NCI-H1694 treated with DMSO at 0.1 percent for 48 hours (cell line): Measurements from ENCODE around the gene BOLA1.
"Not testable (repeated sequence)": the region's sequence is repeated elsewhere in the genome, so short reads cannot be mapped to it uniquely, and the experiment has no call there.

ENCODE experiments used
- DNase-seq: peaks from one replicate; lab custom pipeline; 2025; lab: John Stamatoyannopoulos, UW

BOLA1 gene

DNA sequence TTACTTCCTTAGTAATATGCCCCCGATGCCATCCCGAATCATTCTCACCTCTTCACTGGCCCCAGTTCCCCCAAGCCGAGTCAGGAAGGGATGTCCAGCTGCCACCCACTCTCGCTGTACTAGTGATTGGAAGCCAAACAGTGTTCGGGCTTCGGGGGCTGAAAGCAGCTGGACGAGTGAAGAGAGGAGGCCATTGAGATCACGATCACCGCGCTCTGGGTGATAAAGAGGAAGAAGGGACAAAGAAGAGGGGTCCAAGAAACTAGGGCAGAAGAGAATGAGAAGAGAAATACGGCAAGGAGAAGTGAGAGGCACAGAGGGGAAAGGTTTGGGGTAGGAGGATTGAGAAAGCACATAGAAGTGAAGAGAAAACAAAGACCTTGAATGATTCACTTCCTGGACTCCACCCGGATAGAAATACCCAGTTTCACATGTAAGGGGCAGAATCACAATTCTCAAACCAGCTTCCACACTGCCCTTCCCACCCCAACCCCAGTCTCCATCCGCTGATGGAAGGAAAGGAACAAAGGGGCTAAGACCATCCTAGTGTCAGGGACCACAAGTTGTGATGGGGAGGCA is 31.9 kb downstream of the BOLA1 start:
- DNase-seq: no peak

DNA sequence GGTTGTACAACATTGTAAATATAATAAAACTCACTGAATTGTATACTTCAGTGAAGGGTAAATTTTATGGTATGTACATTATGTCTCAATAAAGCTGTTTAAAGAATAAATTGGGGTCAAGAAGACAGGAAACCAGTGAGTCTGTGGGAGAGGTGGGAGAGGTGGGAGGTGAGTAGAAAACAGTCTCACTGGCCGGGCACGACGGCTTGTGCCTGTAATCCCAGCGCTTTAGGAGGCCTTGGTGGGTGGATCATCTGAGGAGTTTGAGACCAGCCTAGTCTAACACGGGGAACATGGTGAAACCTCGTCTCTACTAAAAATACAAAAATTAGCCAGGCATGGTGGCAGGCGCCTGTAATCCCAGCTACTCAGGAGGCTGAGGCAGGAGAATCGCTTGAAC is 33.1 kb downstream of the BOLA1 start:
- DNase-seq: no peak

DNA sequence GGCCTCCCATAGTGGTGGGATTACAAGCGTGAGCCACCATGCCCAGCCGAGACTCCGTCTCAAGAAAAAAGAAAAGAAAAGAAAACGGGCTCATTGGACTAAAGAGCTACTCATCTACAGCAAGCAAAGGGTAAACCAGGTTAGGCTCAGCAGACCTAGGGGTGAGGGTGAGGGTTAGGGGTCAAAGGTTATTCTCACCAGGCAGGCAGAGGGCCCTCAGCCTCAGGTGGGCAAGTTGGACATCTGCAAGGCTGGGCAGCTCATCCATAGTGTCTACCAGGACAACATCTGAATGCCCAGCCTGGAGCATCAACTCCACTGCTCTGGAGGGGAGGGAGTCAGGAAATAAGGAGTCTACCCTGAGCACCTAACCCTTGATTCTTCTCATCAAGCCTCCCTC is 33.8 kb downstream of the BOLA1 start:
- no peak for DNase-seq

DNA sequence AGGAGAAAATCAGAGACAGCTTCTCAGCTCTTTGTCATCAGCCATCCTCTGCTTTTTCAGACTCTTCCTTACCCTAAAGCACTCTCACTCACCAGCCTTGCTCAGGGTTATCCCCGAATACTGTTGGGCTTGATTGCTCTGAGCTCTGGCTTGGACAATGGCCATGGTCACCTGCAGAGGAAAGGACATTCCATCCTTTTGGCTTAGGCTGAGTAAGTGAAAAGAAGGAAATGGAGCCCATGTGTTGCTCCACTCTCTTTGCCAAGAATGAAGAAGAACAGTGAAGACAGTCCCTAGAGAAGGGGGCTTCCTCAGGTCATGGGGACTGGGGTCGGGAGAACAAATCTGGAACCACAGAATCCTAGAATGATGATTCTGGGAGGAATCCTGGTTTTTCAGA is 35.0 kb downstream of the BOLA1 start:
- DNase-seq: no peak

DNA sequence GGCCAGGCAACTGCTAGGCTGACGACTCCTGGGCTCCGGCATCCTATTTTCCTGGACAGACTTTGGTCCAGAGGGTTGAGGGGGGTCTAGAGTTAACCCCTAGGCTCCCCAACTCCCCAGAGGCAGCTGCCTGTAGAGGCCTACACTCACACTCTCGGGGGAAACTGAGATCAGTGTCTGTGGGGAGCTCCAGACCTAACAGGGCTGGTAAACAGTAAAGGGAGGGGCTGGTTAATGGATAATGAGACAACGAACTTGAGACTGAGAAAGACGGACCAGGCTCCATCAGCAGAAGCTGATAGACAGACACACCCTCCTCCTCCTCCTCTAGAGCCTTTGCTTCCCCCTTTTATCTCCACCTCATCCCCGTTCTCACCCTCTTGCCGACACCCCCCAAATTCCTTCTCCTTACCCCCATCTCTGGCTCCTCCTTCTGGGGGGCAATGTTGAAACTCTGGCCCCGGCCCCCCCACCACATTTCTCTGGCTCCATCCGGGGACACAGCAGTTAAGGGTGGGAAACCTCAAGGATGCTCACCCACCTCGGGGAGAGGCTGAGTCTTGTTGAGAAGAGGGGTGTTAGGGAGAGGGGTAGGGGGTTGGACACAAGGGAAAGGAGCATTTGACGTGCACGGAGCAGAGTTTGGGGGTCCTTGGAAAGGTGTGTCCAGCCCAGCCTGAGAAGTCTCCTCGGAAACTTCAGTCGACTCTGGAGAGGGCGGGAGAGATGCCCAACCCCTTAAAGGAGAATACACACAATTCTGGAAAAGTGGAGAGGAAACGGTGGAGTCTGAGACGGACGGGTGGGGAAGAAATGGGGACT is 37.0 kb downstream of the BOLA1 start, which contains the start of gene MTMR11:
TSS of gene MTMR11 (minus strand) at position 710 of the 822 bp plus-strand sequence. CDS start at position 478, 232 bp downstream.
- DNase-seq: no peak

DNA sequence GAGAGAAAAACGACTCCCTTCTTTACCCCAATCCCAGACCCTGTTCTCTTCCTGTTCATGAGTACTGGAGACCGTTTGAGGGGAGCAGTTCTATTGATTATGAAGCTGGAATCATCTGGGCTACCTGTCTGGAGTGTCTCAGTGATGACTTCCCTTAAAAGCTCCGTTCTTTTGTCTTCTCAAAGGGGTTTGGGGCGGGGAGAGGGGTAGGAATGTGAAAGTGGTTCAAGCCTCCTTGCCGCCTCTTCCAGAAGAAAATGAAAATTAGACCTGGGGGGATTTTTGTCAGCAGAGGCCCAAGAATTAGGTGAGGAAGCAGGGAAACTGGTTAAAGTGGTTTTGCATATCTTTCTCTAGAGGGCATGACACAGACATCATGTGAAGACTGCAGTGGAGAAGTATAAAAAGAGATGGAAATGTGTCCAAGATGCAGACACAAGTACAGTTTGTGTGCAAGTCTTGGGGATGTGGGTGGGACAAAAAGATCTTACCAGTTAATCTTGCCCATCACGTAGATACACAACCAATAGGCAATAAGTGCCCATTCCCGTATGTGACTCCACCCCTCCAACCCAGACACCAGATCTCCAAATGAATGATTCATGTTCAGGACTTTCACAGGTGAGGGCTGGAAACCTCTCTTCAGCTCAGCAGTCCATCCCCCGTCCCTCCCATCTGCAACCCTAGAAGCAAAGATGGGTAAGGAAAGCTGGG is 37.8 kb downstream of the BOLA1 start:
- DNase-seq: no peak

DNA sequence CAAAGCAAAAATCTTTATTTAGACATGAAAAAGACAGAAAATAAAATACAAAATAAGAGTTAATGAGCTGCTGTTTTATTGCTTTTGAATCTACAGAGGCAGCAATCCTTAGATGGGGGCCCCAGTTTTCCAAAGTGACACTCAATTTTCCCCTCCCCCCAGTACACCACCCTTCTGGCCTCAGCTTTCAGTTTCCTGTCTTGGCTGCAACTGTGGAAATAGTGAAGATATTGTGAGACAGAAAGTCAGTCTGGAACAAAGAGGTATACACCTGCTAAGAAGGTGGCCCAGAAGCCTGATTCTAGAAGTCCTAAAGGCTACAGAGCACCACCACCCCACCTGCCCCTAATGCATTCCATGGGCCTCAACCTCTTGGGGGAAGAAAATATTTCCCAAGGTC is 38.4 kb downstream of the BOLA1 start:
- DNase-seq: no peak

DNA sequence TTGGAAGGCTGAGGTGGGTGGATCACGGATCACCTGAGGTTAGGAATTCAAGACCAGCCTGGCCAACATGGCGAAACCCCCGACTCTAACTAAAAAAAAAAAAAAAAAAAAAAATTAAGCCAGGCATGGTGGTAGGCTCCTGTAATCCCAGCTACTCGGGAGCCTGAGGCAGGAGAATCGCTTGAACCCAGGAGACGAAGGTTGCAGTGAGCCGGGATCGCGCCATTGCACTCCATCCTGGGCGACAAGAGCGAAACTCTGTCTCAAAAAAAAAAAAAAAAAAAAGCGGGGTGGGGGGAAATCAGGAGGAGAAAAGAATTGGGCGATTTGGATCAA is 39.3 kb downstream of the BOLA1 start:
- DNase-seq: not testable (repeated sequence)

DNA sequence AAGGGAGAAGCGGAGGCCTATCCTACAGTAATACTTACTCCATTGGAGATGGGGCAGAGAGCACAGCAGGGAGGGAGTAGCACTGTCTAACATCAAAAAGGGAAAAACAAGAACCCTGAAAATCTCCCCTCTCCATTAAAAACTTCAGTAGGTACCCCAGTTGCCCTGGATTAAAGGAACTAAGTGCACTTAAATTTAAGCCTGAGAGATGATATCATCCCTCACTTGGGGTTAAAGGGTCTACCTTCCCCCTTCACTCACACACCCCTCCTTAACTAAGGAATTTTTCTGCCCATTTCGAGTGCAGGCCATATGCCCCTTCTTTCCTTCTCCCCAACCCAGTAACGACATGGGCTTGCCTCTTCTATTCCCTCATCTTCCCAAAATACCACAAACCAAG is 41.1 kb downstream of the BOLA1 start:
- no peak for DNase-seq

DNA sequence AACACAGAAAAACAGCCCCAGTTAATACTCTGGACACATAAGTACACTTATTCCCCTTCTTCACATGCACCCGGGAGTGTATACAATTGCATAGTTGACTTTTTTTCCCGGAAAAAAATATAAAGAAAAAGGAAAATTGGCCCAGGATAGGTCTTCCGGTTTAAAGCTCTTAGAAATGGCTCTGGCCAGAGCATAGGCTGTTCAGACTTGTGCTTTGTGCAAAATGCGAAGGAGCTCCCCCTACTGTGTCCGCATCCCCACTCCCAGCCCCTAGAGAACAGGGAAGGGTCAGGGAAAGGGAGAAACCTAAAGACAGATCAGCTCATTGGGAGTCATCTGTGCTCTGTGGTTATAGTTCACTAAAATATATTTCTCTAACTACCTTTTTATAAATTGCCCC is 42.8 kb downstream of the BOLA1 start:
- DNase-seq: peak; percentile 24

DNA sequence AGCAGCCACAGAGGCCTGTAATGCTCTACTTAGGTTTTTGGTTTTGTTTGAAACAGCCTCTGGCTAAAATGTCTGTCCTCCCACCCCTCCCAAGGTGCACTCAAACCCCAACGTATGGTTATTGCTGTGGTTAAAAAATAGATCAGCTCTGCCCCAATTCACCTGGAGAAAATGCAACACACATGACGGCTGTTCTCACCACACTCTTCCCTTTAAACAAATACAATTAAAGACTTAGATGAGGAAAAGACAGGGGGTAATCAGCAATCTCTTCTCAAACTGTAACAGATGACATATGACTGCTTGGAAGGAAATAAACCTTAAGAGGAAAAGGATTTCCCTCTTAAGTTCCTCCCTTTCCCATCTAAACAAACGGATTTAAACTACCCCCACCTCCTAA is 43.5 kb downstream of the BOLA1 start:
- no peak for DNase-seq

DNA sequence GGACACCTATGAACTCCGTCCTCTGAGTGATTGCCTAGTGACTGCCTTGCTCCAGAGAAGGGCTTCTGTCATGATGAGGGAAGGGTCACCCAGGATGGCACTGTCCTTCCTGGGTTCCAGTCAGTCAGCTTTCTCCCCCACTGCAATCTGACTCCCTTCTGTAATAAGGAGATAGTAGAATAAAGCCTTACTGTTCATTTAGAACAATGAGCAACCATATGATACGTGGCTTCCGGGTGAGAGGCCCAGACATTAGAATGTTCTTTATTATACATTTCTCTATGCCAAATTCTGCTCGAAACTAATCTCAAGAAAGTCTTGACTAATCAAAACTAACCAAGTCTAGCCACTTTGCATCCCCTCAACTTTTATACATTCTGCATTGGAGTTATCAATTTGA is 45.8 kb downstream of the BOLA1 start:
- DNase-seq: no peak

DNA sequence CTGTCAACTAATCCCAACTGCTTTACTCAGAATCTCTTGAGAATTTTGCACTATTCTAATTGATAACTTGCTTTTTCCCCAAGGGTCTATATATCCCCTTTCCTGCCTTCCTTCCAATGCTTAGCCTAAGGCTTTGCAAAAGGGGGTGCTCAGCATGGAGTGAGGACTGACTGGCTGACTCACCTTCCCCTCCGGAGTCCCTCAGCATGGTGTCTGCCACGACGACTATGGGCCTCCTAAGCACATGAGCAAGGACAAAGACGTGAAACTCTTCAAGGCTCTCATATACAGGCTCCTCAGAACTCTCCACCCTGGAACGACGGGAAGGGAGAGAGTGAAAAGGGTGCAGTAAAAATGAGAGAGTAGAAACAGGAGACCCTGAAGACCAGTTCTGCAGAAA is 50.5 kb downstream of the BOLA1 start:
- DNase-seq: no peak
